Keratinocyte (primary cell): Measurements from ENCODE around the gene SENP8. TPM values are rescaled to one million over a fixed set of nuclear protein-coding genes. Genes with fewer than 3 reads are reported as not detected.

Source experiments
- DNase-seq: peaks from one replicate; pipeline ENCODE4 v3.0.0-alpha.2; 2011; ENCODE audit warnings: low read depth, missing footprints, low spot score
- FAIRE-seq: peaks from 2 replicates; lab custom pipeline; 2011; peaks lifted over from hg19 to GRCh38; lab: Jason Lieb, UNC
- H2AFZ ChIP-seq: 2 replicates; pipeline ENCODE4 v1.6.0; 2012; ENCODE audit warnings: low read length, control low read depth, inconsistent platforms; ENCODE audit not compliant: control insufficient read depth
- H3K27ac ChIP-seq: 2 replicates; pipeline ENCODE4 v1.5.1; 2011; ENCODE audit warnings: low read length; ENCODE audit not compliant: control insufficient read depth, insufficient read depth
- H3K27me3 ChIP-seq: 3 replicates; pipeline ENCODE4 v1.6.0; 2011; ENCODE audit warnings: low read length; ENCODE audit not compliant: control insufficient read depth, insufficient read depth; ENCODE audit errors: extremely low read depth
- H3K36me3 ChIP-seq, 2 experiments: 2 replicates in 1 of 2; 3 replicates in 1 of 2; pipeline ENCODE4 v1.5.1; 2011; ENCODE audit warnings: low read length in 2 of 2, mild to moderate bottlenecking in 1 of 2; ENCODE audit not compliant: control insufficient read depth in 2 of 2, insufficient read depth in 2 of 2; ENCODE audit errors: extremely low read depth in 1 of 2
- H3K4me1 ChIP-seq: 3 replicates; pipeline ENCODE4 v1.5.1; 2011; ENCODE audit warnings: low read length; ENCODE audit not compliant: control insufficient read depth, insufficient read depth; ENCODE audit errors: extremely low read depth
- H3K4me2 ChIP-seq: 3 replicates; pipeline ENCODE4 v1.6.0; 2011; ENCODE audit warnings: low read depth, low read length; ENCODE audit not compliant: control insufficient read depth, insufficient read depth; ENCODE audit errors: extremely low read depth
- H3K4me3 ChIP-seq, 3 experiments: fragments of 200-600 bp in 1 of 3; sonication (generic) in 1 of 3; 2 replicates in 2 of 3; 3 replicates in 1 of 3; pipeline ENCODE4 v1.5.1; 2011 to 2016; ENCODE audit warnings: low read length in 3 of 3, mild to moderate bottlenecking in 3 of 3, control low read depth in 2 of 3, inconsistent platforms in 1 of 3, low read depth in 1 of 3, mixed read lengths in 1 of 3, mixed run types in 1 of 3, moderate library complexity in 1 of 3; ENCODE audit not compliant: control insufficient read depth in 2 of 3, insufficient read depth in 2 of 3; ENCODE audit errors: extremely low read depth in 1 of 3
- H3K79me2 ChIP-seq: 2 replicates; pipeline ENCODE4 v1.6.0; 2012; ENCODE audit warnings: low read length; ENCODE audit not compliant: control insufficient read depth, insufficient read depth
- H3K9ac ChIP-seq: 3 replicates; pipeline ENCODE4 v1.6.0; 2011; ENCODE audit warnings: low read length; ENCODE audit not compliant: control insufficient read depth, insufficient read depth; ENCODE audit errors: extremely low read depth
- H3K9me1 ChIP-seq: 3 replicates; pipeline ENCODE4 v1.6.0; 2011; ENCODE audit warnings: low read length; ENCODE audit not compliant: control insufficient read depth, insufficient read depth; ENCODE audit errors: extremely low read depth
- H3K9me3 ChIP-seq: 2 replicates; pipeline ENCODE4 v1.5.1; 2012; ENCODE audit warnings: low read depth, low read length; ENCODE audit not compliant: control insufficient read depth
- H4K20me1 ChIP-seq: 3 replicates; pipeline ENCODE4 v1.6.0; 2011; ENCODE audit warnings: low read length; ENCODE audit not compliant: control insufficient read depth, insufficient read depth; ENCODE audit errors: extremely low read depth
- CTCF ChIP-seq, 3 experiments: IDR thresholded peaks in 1 of 3; conservative IDR thresholded peaks in 1 of 3; optimal IDR thresholded peaks in 1 of 3; 2 replicates in 2 of 3; 3 replicates in 1 of 3; pipeline versions ENCODE3 to v1.5.1; 2011; ENCODE audit warnings: low read length in 3 of 3, mild to moderate bottlenecking in 3 of 3, moderate library complexity in 2 of 3, control low read depth in 1 of 3, inconsistent platforms in 1 of 3; ENCODE audit not compliant: insufficient read depth in 2 of 3; ENCODE audit errors: extremely low read depth in 1 of 3
- EZH2 ChIP-seq: IDR thresholded peaks from one replicate; pipeline ENCODE4 v1.6.1; 2012; ENCODE audit warnings: inconsistent platforms, mild to moderate bottlenecking, low read length, moderate library complexity
- dilution Hi-C: fragments of 300-500 bp; cut with MboI; formaldehyde crosslinking; loops from one replicate; pipeline ENCODE4 v1.7.0; 2020; ENCODE audit warnings: low sequenced_read_pairs; ENCODE audit not compliant: extremely low pct_ligation_motif_present
- polyA plus RNA-seq, 5 experiments: library from polyadenylated mRNA; depleted of rRNA in 3 of 5; stranded (reverse) in 3 of 5; stranded (forward) in 1 of 5; unstranded in 1 of 5; fragments of >200 nt; gene quantifications; 1 replicate in 1 of 5; 2 replicates in 3 of 5; 3 replicates in 1 of 5; pipeline versions ENCODE4 v1.2.1 to v1.2.3, GENCODE V29; 2011 to 2012; ENCODE audit warnings: missing spikeins in 2 of 5, low read depth in 1 of 5, low replicate concordance in 1 of 5

The SENP8 gene
- polyA plus RNA-seq, 1 donor (not counting 4 experiments of a cell fraction or from before 2014, with no cell fraction given), result 6.0 TPM

GRCh38 chr15:72178976-72179585 is 60.9 kb downstream of the SENP8 start:
- Histone ChIP-seq H3K9me3 (no peaks in the 10 kb centered on the region), H3K9ac (no peak overlapping the region), H3K79me2 (no peaks in the 10 kb centered on the region), H2AFZ (no peak overlapping the region), H3K27me3 (no peaks in the 10 kb centered on the region), H3K27ac (no peak overlapping the region), H3K4me3 (no peak overlapping the region), H3K4me2 (no peak overlapping the region), H3K9me1 (no peaks in the 10 kb centered on the region), H3K4me1 (peaks cover 17% of the 10 kb centered on the region), H4K20me1 (no peaks in the 10 kb centered on the region), H3K36me3 (no peaks in the 10 kb centered on the region)
- DNase-seq (no peak), FAIRE-seq (no peak)
- dilution Hi-C loops, result no loop called here
- TF ChIP-seq CTCF (optimal IDR thresholded peaks at IDR 0.05 in 1 of 3, IDR thresholded peaks at IDR 0.05 in 1 of 3, conservative IDR thresholded peaks at IDR 0.05 in 1 of 3; ENCODE audit: extremely low read depth in 1 of 3, insufficient read depth in 2 of 3, low read length in 3 of 3) (no peak), EZH2 (no peak)

GRCh38 chr15:72179950-72180581 is 61.9 kb downstream of the SENP8 start:
- FAIRE-seq (no peak), DNase-seq (no peak)
- Histone ChIP-seq H3K9me1 (no peaks in the 10 kb centered on the region), H3K9ac (no peak overlapping the region), H3K36me3 (no peaks in the 10 kb centered on the region), H3K4me1 (peaks cover 17% of the 10 kb centered on the region), H3K79me2 (no peaks in the 10 kb centered on the region), H3K4me3 (no peak overlapping the region), H3K9me3 (no peaks in the 10 kb centered on the region), H3K27ac (no peak overlapping the region), H3K4me2 (no peak overlapping the region), H3K27me3 (no peaks in the 10 kb centered on the region), H4K20me1 (no peaks in the 10 kb centered on the region), H2AFZ (no peak overlapping the region)
- TF ChIP-seq CTCF (optimal IDR thresholded peaks at IDR 0.05 in 1 of 3, IDR thresholded peaks at IDR 0.05 in 1 of 3, conservative IDR thresholded peaks at IDR 0.05 in 1 of 3; ENCODE audit: extremely low read depth in 1 of 3, insufficient read depth in 2 of 3, low read length in 3 of 3) (no peak), EZH2 (no peak)
- dilution Hi-C loops, result no loop called here
